Measurements from ENCODE around the gene SH3YL1. TPM values are rescaled to one million over a fixed set of nuclear protein-coding genes. Genes with fewer than 3 reads are reported as not detected.

Gene SH3YL1
- total RNA-seq, 1 donor from 2014 or later: 42.2 TPM

GRCh38 chr2:231521-232185 is 32.2 kb downstream of the SH3YL1 start:
- intact Hi-C loops (cut with DNase I): no loop called here
- H3K27me3 ChIP-seq (ENCODE audit: low read depth): no peaks in the 10 kb centered on the region
- ATAC-seq (no peak), DNase-seq (no peak)
- no peaks in the 10 kb centered on the region for H3K9me3 ChIP-seq
- peaks cover 46% of the 10 kb centered on the region for H3K36me3 ChIP-seq
- H3K4me3 ChIP-seq: no peak overlapping the region
- TF ChIP-seq CTCF (IDR thresholded peaks at IDR 0.05): no peak
- no peaks in the 10 kb centered on the region for H3K4me1 ChIP-seq
- no peak overlapping the region for H3K27ac ChIP-seq

- Histone ChIP-seq H3K36me3 (peaks cover 71% of the 10 kb centered on the region), H3K4me3 (no peak overlapping the region), H3K27ac (no peak overlapping the region), H3K27me3 (ENCODE audit: low read depth) (no peaks in the 10 kb centered on the region), H3K9me3 (no peaks in the 10 kb centered on the region), H3K4me1 (no peaks in the 10 kb centered on the region)
- TF ChIP-seq CTCF (IDR thresholded peaks at IDR 0.05): no peak
- intact Hi-C loops (cut with DNase I): no loop called here
- ATAC-seq: no peak
- no peak for DNase-seq
These were observed 35.1 kb downstream of the SH3YL1 start for GRCh38 chr2:228518-229278.

- Histone ChIP-seq H3K9me3 (no peaks in the 10 kb centered on the region), H3K27ac (no peak overlapping the region), H3K4me3 (no peak overlapping the region), H3K36me3 (peaks cover 71% of the 10 kb centered on the region), H3K4me1 (no peaks in the 10 kb centered on the region), H3K27me3 (ENCODE audit: low read depth) (no peaks in the 10 kb centered on the region)
- ATAC-seq: no peak
- TF ChIP-seq CTCF (IDR thresholded peaks at IDR 0.05): no peak
- intact Hi-C loops (cut with DNase I): no loop called here
- DNase-seq: no peak
These were observed 35.7 kb downstream of the SH3YL1 start for GRCh38 chr2:228115-228514.

- Histone ChIP-seq H3K4me1 (no peaks in the 10 kb centered on the region), H3K27me3 (ENCODE audit: low read depth) (no peaks in the 10 kb centered on the region), H3K4me3 (no peak overlapping the region), H3K27ac (no peak overlapping the region), H3K36me3 (peaks cover 72% of the 10 kb centered on the region), H3K9me3 (no peaks in the 10 kb centered on the region)
- DNase-seq: no peak
- ATAC-seq: no peak
- TF ChIP-seq CTCF (IDR thresholded peaks at IDR 0.05): no peak
- intact Hi-C loops (cut with DNase I): no loop called here
These were observed 39.7 kb downstream of the SH3YL1 start for GRCh38 chr2:223971-224760.

- DNase-seq: no peak
- H3K27me3 ChIP-seq (ENCODE audit: low read depth): no peaks in the 10 kb centered on the region
- peaks cover 78% of the 10 kb centered on the region for H3K36me3 ChIP-seq
- ATAC-seq: no peak
- intact Hi-C loops (cut with DNase I): no loop called here
- TF ChIP-seq CTCF (IDR thresholded peaks at IDR 0.05): no peak
- H3K4me3 ChIP-seq: no peak overlapping the region
- H3K27ac ChIP-seq: no peak overlapping the region
- no peaks in the 10 kb centered on the region for H3K4me1 ChIP-seq
- H3K9me3 ChIP-seq: no peaks in the 10 kb centered on the region
These were observed 40.4 kb downstream of the SH3YL1 start for GRCh38 chr2:223451-223850.

All from lower lobe of right lung (tissue), 2 donors.